HG03175 (cell line): ENCODE data around the gene FAM118A.
"Not testable (repeated sequence)": the region's sequence is repeated elsewhere in the genome, so short reads cannot be mapped to it uniquely, and the experiment has no call there.

ENCODE experiments used
- ATAC-seq: cut with Tn5 transposase; IDR thresholded peaks from one replicate; pipeline ENCODE4 v1.9.1; 2021; ENCODE audit warnings: mild to moderate bottlenecking, moderate library complexity; ENCODE audit not compliant: unreplicated experiment

FAM118A gene

GRCh38 chr22:45328822-45329529, 19.2 kb downstream of the FAM118A start:
- no peak for ATAC-seq

- ATAC-seq = no peak
These were observed 19.8 kb downstream of the FAM118A start for GRCh38 chr22:45329530-45329936.

GRCh38 chr22:45330548-45330947, 20.8 kb downstream of the FAM118A start:
- ATAC-seq = no peak

GRCh38 chr22:45331486-45331885, 21.8 kb downstream of the FAM118A start:
- no peak for ATAC-seq

GRCh38 chr22:45332001-45332400, 22.3 kb downstream of the FAM118A start:
- ATAC-seq = no peak

GRCh38 chr22:45334068-45334467, 24.3 kb downstream of the FAM118A start:
- ATAC-seq = no peak

GRCh38 chr22:45334528-45334927, 24.8 kb downstream of the FAM118A start:
- ATAC-seq = no peak

GRCh38 chr22:45335021-45335818, 25.5 kb downstream of the FAM118A start:
- no peak for ATAC-seq

GRCh38 chr22:45335854-45336522, 26.3 kb downstream of the FAM118A start:
- ATAC-seq = no peak

GRCh38 chr22:45336971-45337431, 27.3 kb downstream of the FAM118A start:
- ATAC-seq = no peak

- no peak for ATAC-seq
These were observed 27.8 kb downstream of the FAM118A start for GRCh38 chr22:45337536-45337935.

- no peak for ATAC-seq
These were observed 29.1 kb downstream of the FAM118A start for GRCh38 chr22:45338795-45339194.

GRCh38 chr22:45340323-45340722, 30.6 kb downstream of the FAM118A start:
- no peak for ATAC-seq

GRCh38 chr22:45341498-45341897, 31.8 kb downstream of the FAM118A start:
- ATAC-seq = no peak

- ATAC-seq = no peak
These were observed 33.4 kb downstream of the FAM118A start for GRCh38 chr22:45343143-45343542.

GRCh38 chr22:45344334-45344733, 34.6 kb downstream of the FAM118A start:
- ATAC-seq = no peak

GRCh38 chr22:45349916-45350315, 40.2 kb downstream of the FAM118A start:
- ATAC-seq = no peak

GRCh38 chr22:45351956-45352355, 42.2 kb downstream of the FAM118A start:
- no peak for ATAC-seq

GRCh38 chr22:45352757-45353156, 43.0 kb downstream of the FAM118A start:
- ATAC-seq = not testable (repeated sequence)

- ATAC-seq = no peak
These were observed 44.1 kb downstream of the FAM118A start for GRCh38 chr22:45353786-45354185.

GRCh38 chr22:45357490-45357889, 47.8 kb downstream of the FAM118A start:
- ATAC-seq = no peak

GRCh38 chr22:45358127-45358526, 48.4 kb downstream of the FAM118A start:
- no peak for ATAC-seq
